ENCODE data around the gene FOXF2.
A peak's percentile ranks its signal among the peaks of the same experiment; 100 is the strongest.
"Not testable (repeated sequence)": the region's sequence is repeated elsewhere in the genome, so short reads cannot be mapped to it uniquely, and the experiment has no call there.

The FOXF2 gene

DNA sequence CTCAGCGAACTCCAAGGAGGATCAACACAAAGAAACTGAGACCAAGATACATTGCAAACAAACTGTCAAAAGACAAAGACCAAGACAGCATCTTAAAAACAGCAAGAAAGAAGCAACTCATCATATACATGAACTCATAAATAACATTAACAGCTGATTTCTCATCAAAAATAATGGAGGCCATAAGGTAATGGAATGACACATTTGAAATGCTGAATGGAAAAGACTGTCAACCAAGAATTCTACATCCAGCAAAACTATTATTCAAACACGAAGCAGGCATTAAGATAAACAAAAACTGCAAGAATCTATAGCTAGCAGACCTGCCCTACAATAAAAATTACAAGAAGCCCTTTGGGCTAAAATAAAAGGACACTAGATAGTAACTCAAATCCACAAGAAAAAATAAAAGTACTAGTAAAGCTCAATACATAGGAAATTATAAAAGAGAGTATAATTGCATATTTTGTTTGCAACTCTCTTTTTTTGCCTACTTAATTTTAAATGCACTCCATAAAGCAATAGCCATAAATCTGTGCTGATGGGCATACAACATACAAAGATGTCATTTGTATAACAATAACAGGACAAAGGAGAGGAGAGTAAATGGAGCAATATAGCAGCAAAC lies 37.9 kb upstream of the FOXF2 start:
- no peak overlapping the region for H3K4me3 ChIP-seq (ENCODE audit: low read depth, low read length)
- TF ChIP-seq, protein P1, sequence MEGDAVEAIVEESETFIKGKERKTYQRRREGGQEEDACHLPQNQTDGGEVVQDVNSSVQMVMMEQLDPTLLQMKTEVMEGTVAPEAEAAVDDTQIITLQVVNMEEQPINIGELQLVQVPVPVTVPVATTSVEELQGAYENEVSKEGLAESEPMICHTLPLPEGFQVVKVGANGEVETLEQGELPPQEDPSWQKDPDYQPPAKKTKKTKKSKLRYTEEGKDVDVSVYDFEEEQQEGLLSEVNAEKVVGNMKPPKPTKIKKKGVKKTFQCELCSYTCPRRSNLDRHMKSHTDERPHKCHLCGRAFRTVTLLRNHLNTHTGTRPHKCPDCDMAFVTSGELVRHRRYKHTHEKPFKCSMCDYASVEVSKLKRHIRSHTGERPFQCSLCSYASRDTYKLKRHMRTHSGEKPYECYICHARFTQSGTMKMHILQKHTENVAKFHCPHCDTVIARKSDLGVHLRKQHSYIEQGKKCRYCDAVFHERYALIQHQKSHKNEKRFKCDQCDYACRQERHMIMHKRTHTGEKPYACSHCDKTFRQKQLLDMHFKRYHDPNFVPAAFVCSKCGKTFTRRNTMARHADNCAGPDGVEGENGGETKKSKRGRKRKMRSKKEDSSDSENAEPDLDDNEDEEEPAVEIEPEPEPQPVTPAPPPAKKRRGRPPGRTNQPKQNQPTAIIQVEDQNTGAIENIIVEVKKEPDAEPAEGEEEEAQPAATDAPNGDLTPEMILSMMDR (IDR thresholded peaks at IDR 0.05; ENCODE audit: borderline replicate concordance, insufficient read depth, low read depth, low read length), result no peak

GRCh38 chr6:1355068-1355467 lies 34.3 kb upstream of the FOXF2 start:
- H3K4me3 ChIP-seq (ENCODE audit: low read depth, low read length), result not testable (repeated sequence)

GRCh38 chr6:1361717-1362116 lies 27.7 kb upstream of the FOXF2 start:
- H3K4me3 ChIP-seq (ENCODE audit: low read depth, low read length), result not testable (repeated sequence)

DNA sequence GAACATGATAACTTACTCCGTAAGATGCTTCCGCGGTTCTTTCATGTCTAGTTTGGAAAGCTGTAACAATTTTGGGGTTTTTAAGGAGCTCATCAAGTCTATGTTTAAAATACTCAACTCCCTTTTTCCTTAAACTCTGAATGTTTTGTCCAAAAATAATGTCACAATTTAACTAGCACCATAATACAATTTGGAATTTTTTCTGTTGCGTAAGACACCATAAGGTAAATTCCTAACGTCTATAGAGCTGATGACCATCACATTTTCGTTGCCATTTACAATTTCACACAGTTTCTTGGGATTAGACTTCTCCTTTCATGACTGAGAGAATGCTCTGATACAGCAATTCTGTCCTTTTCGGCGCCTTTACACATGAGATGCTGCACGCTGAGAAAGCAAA lies 26.7 kb upstream of the FOXF2 start:
- TF ChIP-seq, protein P1 (IDR thresholded peaks at IDR 0.05; ENCODE audit: borderline replicate concordance, insufficient read depth, low read depth, low read length), result no peak
- no peak overlapping the region for H3K4me3 ChIP-seq (ENCODE audit: low read depth, low read length)

DNA sequence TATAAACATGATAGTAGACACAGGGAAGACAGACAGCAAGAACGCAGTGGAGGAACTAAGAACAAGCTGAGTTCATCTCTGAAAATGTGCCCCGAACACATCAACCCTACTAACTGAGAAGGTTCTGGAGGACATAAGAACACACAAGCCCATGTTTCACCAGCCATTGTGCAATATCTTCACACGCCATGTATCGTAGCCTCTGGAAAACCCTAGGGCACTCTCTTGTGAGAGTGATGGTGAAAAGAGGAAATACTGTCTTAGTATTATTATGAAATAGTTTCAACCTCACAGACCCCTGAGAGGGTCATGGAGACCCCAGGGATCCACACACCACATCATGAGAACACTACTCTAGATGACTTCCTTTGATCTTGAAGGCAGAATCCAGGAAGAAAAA lies 26.1 kb upstream of the FOXF2 start:
- no peak overlapping the region for H3K4me3 ChIP-seq (ENCODE audit: low read depth, low read length)
- TF ChIP-seq, protein P1 (IDR thresholded peaks at IDR 0.05; ENCODE audit: borderline replicate concordance, insufficient read depth, low read depth, low read length), result no peak

DNA sequence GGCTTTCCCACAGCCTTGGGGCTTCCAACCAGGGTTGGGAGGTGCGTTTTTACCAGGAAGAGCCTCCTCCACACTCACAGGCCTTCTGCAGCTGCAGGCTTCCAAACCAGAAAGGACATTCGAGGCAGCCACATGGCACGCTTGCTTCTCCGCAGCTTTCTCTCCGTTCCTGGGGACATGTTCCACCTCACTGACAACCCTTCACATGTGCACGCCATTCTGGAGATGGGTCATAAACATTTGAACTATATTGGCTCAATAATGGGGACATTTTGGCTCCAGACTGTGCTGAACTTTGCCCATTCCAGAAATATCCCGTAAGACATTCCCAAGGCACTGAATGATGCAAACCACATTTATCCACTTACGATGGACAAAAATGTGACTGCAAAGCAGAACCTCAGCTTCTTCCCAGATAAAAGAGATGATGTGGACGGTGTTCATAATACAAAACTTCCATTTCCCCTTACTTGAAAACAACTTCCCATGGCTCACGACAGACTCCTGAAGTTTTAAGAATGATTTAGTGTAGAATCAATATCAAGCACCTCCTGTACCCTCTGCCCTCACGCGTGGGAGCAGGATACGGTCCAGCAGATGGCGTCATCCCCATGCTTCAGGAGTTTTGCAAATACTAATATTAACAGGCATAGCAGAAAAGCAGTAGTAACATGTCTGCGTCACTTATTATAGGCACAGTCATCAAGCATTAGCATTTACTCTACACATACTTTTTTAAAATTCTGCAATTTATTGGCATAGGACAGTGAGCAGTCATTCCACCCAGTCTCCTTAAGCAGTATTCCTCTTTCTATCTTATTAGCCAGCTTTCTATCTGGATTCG lies 25.4 kb upstream of the FOXF2 start:
- no peak overlapping the region for H3K4me3 ChIP-seq (ENCODE audit: low read depth, low read length)
- TF ChIP-seq, protein P1 (IDR thresholded peaks at IDR 0.05; ENCODE audit: borderline replicate concordance, insufficient read depth, low read depth, low read length), result peak; percentile 10; the same call in 1 of the 2 replicates

DNA sequence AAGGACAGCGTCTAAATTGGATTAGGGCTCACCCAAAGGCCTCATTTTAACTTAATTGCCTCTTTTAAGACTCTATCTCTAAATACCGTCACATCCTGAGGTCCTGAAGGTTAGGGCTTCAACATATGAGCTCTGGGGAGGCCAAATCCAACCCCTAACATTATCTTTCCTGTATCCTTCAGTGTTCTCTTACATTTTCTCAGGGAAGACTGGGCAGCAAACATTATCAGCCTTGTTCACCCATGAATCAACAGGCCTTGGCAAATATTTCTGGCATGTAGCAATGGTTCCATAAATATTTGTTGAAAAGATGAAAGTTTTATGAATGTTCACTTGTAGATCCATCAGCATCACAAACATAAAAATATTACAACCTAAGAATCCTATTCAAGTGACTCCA lies 24.6 kb upstream of the FOXF2 start:
- no peak overlapping the region for H3K4me3 ChIP-seq (ENCODE audit: low read depth, low read length)
- TF ChIP-seq, protein P1 (IDR thresholded peaks at IDR 0.05; ENCODE audit: borderline replicate concordance, insufficient read depth, low read depth, low read length), result no peak

GRCh38 chr6:1365686-1366085 lies 23.7 kb upstream of the FOXF2 start:
- H3K4me3 ChIP-seq (ENCODE audit: low read depth, low read length), result no peak overlapping the region
- TF ChIP-seq, protein P1 (IDR thresholded peaks at IDR 0.05; ENCODE audit: borderline replicate concordance, insufficient read depth, low read depth, low read length), result no peak
